ENCODE measurements around the gene RAC2. TPM values are rescaled to one million over a fixed set of nuclear protein-coding genes. Genes with fewer than 3 reads are reported as not detected.

RAC2 gene
- total and polyA plus RNA-seq, 11 donors, result 1.3 to 60.5 (median 3.8) TPM

GRCh38 chr22:37215890-37216289, 28.2 kb downstream of the RAC2 start:
- 81 to 92% (median 90%) methylated on average over 9 of the region's 9 CpGs for WGBS, 4 donors
- H3K4me3 ChIP-seq, result no peak overlapping the region
- TF ChIP-seq POLR2A (IDR thresholded peaks at IDR 0.05), result no peak
- TF ChIP-seq CTCF (IDR thresholded peaks at IDR 0.05), result no peak

GRCh38 chr22:37214731-37215030, 29.4 kb downstream of the RAC2 start:
- intact Hi-C loops (cut with DNase I), result no loop called here
- Histone ChIP-seq H3K27me3 (peaks cover 0 to 37% (median 5%) of the 10 kb centered on the region in 9 donors), H3K4me3 (no peak overlapping the region), H3K27ac (no peak overlapping the region), H3K36me3 (no peaks in the 10 kb centered on the region), H3K4me1 (peaks cover 0 to 7% (median 0%) of the 10 kb centered on the region in 12 donors), H3K9me3 (no peaks in the 10 kb centered on the region)
- DNase-seq (no peak), ATAC-seq (no peak)
- TF ChIP-seq POLR2A (IDR thresholded peaks at IDR 0.05), result no peak
- no peak for TF ChIP-seq CTCF (IDR thresholded peaks at IDR 0.05)
- 78 to 86% (median 81%) methylated on average over 13 of the region's 13 CpGs for WGBS, 4 donors

More at GRCh38 chr22:37215890-37216289, 28.2 kb downstream of the RAC2 start:
- Histone ChIP-seq H3K36me3 (no peaks in the 10 kb centered on the region), H3K4me1 (peaks cover 0 to 10% (median 2%) of the 10 kb centered on the region in 12 donors), H3K27ac (no peak overlapping the region), H3K9me3 (no peaks in the 10 kb centered on the region), H3K27me3 (peaks cover 0 to 36% (median 5%) of the 10 kb centered on the region in 9 donors)
- DNase-seq, result no peak
- no peak for ATAC-seq
- intact Hi-C loops (cut with DNase I), result no loop called here

- no peak overlapping the region for H3K4me3 ChIP-seq
- H3K27ac ChIP-seq, result no peak overlapping the region
- TF ChIP-seq CTCF (IDR thresholded peaks at IDR 0.05) (no peak), POLR2A (IDR thresholded peaks at IDR 0.05) (no peak)
- H3K36me3 ChIP-seq, result no peaks in the 10 kb centered on the region
- 78 to 85% (median 80%) methylated on average over 13 of the region's 13 CpGs for WGBS, 4 donors
- no peak for ATAC-seq
- H3K9me3 ChIP-seq, result no peaks in the 10 kb centered on the region
- DNase-seq, result no peak
- peaks cover 0 to 34% (median 5%) of the 10 kb centered on the region in 9 donors for H3K27me3 ChIP-seq
- intact Hi-C loops (cut with DNase I), result no loop called here
- peaks cover 0 to 7% (median 0%) of the 10 kb centered on the region in 12 donors for H3K4me1 ChIP-seq
Measured at GRCh38 chr22:37213941-37214730, 29.9 kb downstream of the RAC2 start.

- ATAC-seq (no peak), DNase-seq (no peak)
- intact Hi-C loops (cut with DNase I), result no loop called here
- Histone ChIP-seq H3K36me3 (no peaks in the 10 kb centered on the region), H3K27me3 (peaks cover 0 to 34% (median 4%) of the 10 kb centered on the region in 9 donors), H3K4me3 (no peak overlapping the region), H3K4me1 (peaks cover 0 to 7% (median 0%) of the 10 kb centered on the region in 12 donors), H3K27ac (no peak overlapping the region), H3K9me3 (no peaks in the 10 kb centered on the region)
- WGBS, 4 donors, result 85 to 88% (median 86%) methylated on average over 15 to 18 of the region's 18 CpGs
- TF ChIP-seq CTCF (IDR thresholded peaks at IDR 0.05) (no peak), POLR2A (IDR thresholded peaks at IDR 0.05) (no peak)
Measured at GRCh38 chr22:37213218-37213855, 30.7 kb downstream of the RAC2 start.
